NCI-H1092 treated with DMSO at 0.1 percent for 48 hours (cell line): ENCODE data around the gene UAP1.

ENCODE experiments used
- DNase-seq: peaks from one replicate; lab custom pipeline; 2025; lab: John Stamatoyannopoulos, UW

The UAP1 gene

DNA sequence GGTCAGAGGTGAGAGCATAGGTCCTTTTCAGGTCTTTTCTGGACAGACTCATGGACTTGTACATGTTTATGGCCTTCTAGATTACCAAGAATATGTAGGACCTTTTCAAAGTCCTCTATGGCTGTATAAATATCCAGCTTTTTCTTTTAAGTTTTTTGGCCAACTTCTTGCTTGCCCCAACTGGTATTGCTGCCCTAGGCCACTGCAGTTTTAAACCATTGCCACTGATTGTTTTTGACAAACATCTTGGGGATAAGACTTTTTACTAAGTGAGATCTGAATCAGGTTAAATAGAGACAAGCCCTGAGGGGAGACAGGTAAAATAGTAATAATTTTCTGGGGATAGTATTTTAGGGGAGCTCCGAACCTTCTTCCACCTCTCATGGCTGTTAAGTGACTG lies 56.0 kb downstream of the UAP1 start:
- DNase-seq = no peak

DNA sequence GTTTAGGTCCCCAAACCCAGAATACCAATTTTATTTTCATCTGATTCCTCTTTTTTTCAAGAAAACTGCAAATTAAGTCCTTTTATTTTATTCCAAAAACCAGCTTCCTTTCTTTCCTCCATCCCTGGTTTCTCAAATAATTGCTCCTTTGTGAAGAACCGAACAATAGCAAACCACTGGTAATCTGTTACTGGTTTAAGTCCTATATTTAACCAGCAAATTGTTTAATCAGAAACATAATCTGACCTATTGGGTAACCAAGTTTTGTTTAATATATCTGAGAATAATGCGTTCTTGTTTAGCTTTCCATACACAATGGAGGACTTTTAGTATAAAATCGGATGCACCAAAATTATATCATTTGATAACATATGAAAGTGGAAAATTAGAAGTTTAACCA lies 57.6 kb downstream of the UAP1 start:
- no peak for DNase-seq

DNA sequence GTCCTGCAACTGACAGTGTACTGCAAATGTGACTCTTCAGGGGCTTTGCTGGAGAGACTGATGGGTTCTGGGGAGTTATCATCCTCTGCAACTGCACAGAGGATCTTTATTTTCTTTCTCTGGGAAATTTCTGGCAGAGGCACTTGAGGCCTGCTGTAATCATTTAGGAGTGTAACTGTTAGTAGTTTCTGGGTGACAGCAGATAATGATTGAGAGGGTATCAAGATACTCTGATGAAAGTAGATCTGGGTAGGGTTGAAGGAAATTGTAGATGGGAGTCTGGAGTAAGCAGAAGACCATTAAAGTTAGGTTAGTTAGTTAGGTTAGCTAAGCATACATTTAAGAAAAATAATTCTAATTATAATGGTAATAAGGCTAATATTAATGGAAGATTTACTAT lies 59.7 kb downstream of the UAP1 start:
- no peak for DNase-seq

DNA sequence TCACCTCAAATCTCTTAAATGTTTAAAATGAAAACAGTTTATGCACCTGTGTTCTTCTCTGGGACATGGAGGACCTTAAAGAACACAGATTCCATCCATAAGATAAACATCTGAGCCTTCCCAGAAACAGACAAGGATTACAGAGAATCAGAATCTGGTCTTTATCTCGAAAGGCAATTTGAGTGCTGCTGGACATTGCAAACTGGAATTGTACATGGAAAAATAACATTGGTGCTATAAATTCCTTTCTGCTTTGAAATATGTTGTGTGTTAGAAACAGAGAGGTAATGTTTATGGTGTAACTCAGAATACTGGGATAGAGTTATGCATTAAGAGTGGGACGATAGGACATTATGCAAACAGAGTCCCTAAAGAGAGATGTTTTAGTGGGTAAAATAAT lies 64.2 kb downstream of the UAP1 start:
- no peak for DNase-seq

DNA sequence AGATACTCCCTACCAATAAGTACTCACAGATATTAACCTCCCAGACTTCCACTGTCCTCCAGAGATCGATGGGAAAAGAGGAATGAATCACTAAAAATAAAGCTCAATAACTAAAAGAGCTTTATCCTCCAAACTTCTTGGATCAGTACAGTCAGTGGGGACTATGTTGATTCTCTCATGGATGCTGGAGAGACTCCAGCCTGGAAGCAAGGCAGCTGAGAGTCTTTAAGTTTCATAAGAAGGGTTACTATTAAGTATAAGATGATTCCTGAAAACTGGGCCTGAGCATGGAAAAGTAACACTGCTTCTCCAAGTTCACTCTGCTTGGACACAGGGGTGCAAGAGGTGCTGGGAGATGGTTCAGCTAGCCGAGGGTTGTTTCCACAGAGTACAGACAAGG lies 64.6 kb downstream of the UAP1 start:
- DNase-seq = no peak

DNA sequence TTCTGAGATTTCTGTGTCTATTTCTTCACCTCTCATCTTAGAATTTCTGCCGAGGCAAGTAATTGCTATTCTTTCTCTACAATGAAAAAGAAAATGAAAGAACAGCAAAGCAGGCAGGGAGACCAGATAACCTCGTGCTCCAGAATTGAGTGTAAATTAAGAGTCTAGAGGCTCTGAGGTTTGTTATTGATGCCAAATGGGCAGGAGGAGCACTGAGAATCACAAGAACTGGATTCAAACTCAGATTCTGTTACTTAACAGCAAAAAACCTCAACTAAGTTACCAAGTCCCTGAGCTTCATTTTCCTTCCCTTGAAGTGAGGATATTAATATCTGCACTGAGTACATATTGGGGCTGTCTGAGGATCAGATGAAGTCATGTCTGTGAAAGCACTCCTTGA lies 65.2 kb downstream of the UAP1 start:
- DNase-seq = no peak

DNA sequence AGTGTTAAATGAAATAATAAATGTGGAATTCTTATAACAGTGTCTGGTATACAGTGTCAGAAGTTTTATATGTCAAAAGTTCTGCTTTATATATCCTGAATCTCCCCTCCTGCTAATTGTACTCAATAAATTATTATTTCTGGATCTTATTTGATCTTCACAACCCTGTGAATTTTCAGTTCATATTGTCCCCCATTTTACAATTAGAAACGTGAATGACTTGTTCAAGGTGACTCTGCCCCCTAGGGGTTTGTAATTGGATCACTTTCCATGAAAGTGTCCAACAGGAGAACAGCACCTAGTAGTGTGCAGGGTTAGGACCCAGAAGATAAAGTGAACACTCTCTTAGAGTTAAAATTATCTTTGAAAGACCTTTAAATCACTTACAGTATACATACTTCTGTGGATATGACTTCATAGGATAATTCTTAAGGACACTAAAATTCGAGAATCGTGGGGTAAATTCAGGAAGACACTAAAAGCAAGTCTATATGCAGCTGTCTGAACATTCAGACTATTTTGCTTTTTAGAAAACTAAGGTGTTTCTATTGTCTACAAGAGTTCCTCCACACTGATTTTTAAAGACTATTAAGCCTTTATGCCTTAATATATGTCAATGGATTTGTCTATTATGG lies 66.3 kb downstream of the UAP1 start:
- DNase-seq = no peak

DNA sequence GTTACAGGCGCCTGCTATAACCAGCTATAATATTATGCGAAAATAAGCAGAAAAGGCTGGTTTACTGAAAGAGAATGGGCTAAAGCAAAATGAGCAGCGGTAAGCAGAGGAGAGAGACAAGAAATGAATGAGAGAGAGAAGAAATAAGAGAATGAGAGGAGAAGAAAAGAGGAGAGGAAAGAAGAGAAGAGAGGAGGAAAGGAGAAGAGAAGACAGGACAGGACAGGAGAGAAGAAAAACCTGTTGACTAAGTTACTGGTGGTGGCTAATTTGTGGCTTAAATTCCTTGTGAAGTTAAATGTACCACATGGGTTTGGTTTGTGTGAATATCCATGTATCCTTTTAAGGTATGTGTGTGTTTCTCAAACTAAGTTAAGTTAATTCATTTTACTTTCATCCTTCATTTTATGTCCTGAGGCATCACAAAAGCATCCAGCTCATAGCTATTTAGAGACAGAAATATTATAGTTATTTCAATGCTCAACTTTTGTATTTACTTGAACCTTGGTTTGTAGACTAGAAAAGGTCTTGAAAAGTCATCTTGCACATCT lies 67.6 kb downstream of the UAP1 start:
- DNase-seq = no peak

DNA sequence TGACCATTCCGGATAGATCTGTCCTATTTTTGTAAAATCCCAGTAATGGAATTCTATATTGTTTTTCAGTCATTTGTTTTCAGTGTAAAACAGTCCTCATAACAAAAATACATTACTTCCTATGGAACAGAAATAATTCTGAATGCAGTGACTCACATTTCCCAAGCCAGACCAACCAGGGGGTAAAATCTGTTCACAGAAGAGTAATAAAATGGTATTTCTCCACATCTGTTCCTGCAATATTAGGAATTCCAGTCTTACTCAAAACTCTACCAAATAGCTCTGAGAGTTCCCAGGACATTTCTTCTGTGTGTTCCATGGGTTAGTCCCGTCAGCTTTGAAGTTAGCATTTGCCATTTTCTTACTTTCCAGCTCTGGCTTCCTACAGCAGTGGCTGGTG lies 68.1 kb downstream of the UAP1 start:
- DNase-seq = no peak

DNA sequence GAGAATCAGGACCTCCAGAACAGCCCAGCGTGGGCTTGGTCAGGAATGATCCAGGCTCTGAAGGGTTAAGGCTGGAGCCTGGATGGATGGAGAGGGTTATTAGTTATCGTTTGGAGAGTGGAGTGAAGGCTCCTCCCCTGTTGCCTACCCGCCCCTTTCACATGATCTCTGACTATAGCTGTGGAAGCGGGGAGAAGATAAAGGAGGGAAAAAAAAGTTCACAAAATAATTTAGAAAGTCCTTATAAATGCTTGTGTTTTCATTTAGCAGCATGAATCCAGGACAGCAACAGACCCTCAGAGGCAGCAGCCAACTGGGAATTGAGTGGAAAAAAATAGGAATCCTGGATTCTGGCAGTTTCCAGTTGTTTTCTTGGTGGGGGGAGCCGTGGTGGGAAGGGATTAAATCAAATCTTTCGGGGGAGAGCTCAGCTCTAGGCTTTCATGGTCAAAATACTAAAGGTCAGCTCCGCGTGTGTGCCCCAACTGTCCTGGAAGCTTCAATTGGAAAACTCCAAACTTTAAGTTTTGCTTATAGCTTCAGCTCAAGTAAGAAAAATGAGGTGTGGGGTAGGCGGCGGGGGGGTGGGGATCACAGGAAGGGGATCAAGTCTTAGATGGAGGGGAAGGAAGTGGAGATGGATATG lies 70.1 kb downstream of the UAP1 start:
- DNase-seq = no peak

DNA sequence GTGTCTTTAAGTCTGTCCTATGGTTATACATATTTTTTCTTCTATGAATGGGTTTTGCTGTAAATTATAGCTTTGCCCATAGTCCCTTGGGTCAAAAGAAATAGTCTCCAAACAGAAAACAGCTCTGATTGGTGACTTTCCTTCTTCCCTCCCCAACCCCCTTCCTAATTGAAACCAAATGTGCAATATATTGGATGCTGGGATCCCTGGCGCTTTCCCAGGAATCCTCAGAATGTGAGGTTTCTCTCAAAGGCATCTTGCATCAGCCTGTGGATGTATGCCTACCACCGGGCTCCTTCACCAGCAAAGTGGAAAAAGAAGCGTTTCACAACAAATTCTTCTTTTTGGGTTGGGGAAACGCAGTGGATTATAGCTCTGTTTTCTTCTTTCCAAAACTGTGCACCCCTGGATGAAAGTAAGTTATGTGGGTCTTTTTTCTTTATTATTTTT lies 70.7 kb downstream of the UAP1 start, which contains the start of gene DDR2:
Gene DDR2, plus strand, starts transcription at position 248 of the 450 bp plus-strand sequence. CDS start 86,600 bp downstream, outside the sequence.
- DNase-seq = no peak

DNA sequence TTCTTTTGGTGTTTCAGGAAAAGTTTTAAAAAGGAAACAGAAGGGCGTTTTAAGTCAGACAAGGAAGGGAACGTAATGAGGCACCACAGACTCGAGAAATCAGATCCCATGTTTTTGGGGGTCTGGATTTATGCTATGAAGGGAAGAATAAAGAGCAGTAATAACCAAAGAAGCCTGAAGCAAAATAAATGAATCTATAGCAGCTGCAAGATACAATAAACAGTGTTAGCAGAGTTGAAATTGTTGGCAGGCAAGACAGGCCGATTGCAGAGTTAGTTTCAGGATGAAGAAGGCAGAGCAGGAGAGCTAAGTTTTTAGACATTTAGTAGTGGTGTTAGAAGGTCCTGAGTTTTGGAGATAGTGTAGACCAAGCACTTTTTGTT lies 71.2 kb downstream of the UAP1 start:
- no peak for DNase-seq

DNA sequence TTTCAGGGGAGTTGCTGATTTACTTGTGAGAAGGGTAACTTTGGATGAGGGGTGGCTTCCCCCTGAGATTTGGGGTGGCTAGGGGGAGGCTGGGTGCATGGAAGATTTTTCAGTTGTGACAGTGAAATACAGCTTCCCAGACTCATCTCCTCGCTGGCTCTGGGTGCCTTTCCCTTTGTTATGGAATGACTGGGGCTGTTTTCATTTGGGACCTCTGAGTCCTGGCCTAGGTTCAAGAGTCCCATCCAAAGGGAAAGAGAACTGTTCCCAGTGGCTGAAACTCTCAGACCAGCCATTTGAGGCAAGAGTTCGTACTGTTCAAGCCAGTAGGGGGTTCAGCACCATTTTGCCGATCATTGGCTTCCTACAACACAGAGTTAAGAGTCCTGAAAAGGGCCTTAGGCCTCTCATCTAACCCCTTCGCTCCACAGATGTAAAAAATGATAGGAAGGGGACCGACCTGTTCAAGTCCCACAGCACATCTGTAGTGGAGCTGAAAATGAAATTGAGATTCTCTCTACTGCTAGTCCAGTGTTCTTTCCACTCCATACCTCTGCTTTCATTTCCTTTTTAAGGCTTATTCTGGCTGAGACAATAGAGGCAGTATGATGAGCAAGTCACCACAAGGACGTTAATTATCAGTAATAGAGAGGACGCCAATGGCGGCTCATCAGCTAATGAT lies 71.7 kb downstream of the UAP1 start:
- DNase-seq = no peak

DNA sequence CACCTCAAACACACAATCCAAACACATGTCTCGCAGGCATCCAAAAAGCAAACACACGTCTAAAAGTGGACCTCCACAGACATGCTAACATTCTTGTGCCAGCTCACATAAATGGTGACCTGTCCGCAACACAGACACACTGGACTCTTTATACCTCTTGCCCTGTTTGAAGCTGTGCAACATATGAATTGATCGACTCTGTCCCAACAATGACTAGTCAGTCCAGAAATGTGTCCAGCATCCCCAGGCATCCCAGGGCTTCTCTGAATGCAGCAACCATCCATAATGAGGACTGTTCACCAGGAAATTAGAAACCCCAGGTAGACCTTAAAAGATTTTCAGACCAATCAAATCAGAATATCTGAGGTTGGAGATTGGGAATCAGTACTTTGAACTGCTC lies 73.9 kb downstream of the UAP1 start:
- no peak for DNase-seq

DNA sequence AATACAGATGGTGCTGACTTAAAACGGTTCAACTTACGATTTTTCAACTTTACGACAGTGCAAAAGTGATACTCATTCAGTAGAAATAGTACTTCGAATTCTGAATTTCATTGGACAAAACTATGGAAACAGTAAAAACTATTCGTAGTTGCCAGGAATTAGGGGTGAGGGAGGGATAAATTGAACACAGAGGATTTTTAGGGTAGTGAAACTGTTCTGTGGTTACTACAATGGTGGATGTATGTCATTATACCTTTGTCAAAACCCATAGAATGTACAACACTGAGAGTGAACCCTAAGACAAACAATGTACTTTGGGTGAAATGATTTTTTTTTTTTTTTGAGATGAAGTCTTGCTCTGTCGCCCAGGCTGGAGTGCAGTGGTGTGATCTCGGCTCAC lies 78.2 kb downstream of the UAP1 start:
- DNase-seq = no peak

DNA sequence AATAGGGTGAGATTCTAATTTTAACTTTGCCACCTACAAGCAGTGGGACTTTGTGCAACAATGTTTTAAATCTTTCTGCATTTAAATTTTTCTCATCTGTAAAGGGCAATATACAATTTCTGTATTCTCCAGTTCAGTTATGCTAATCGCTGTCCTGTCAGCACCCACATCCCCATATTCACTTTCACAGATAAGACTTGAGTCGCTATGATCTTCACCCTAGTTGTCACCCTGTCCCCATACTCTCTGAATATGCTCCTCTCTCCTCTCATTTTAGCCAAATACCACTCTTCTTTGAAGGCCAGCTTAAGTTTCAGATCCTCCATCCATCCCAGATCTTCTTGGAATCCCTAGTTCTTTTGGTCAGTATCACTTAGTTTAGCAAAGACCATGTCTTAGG lies 79.6 kb downstream of the UAP1 start:
- DNase-seq = no peak

DNA sequence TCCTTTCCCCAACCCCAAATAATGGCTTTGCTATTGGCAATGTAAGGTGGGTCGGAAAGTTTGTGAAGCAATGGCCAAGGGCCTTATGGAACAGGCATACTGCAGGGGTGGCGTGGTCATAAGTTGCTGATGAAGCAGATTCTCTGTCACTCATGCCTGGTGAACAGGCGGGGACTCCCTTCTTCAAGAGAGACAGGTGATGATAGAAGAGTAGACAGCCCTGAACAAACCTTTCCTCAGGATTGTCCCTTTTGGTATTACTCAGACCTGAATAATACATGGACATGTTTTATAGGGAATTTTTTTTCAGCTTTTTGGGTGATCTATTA lies 83.4 kb downstream of the UAP1 start:
- no peak for DNase-seq

DNA sequence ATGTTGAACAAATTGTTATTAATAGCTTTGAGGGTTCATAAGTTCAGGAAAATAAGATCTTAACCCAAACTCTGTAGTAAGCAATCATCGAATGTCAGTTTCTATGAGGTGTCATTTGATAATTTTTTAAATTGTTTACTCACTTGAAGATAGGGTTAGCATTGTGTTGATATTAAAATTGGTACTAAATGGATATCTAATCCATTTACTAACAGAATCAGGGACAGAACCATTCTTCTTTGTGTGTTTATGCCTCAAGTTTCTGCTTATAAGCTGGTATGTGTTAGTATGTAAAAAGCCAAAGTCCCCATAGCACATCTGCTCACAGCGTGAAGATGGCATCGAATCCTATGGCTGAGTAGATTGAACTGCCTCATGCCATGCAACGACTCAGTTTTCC lies 84.1 kb downstream of the UAP1 start:
- no peak for DNase-seq

DNA sequence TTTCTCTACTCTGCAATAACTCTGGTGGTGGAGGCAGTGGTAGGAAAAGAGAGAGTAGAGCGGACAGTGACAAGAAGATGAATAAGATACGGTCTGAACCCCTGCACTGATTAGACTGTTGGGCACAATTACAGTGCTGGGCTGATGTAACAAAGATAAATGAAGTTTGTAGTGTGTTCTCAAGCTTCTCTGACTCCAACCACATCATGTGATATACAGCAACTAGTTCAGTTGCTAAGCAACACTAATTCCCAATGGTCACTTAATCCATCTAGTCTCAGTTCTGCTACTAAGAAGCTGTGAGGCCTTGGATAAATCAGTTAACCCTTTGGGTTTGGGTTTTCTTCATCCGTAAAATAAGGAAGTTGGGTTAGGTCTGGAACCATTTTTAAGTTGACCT lies 88.1 kb downstream of the UAP1 start:
- no peak for DNase-seq
